Measurements from ENCODE around the gene CTXN2. TPM values are rescaled to one million over a fixed set of nuclear protein-coding genes. Genes with fewer than 3 reads are reported as not detected.

CTXN2 gene
- total and polyA plus RNA-seq, 2 donors (not counting 1 experiment from before 2014, with no cell fraction given), result 0.10 TPM; not detected in 1

DNA sequence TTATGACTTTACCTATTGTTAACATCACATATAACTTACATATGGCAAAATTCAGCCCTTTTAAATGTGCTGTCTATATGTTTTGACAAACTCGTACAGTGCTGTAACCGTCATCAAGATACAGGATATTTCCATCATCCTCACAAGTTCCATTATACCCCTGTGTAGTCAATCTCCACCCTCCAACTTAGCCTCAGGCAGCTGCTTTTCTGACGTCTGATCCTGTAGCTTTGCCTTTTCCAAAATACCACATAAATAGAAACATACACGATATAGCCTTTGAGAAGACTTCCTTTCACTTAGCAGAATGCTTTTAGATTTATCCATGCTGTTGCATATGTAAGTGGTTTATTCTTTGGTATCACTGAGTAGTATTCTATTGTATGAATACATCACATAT is 61.7 kb downstream of the CTXN2 start:
- Histone ChIP-seq H3K27ac (ENCODE audit: low read length in 2 of 2) (no peak overlapping the region), H3K9me3 (ENCODE audit: control extremely low read depth in 1 of 3, control insufficient read depth in 2 of 3, insufficient read depth in 1 of 3, low read length in 2 of 3) (no peaks in the 10 kb centered on the region), H3K4me3 (ENCODE audit: control extremely low read depth in 1 of 5, extremely low read depth in 1 of 5, insufficient read depth in 1 of 5, low read depth in 2 of 5, low read length in 4 of 5) (no peak overlapping the region), H3K36me3 (replicated peaks in 1 of 2; ENCODE audit: control extremely low read depth in 1 of 2, control insufficient read depth in 1 of 2, extremely low read depth in 1 of 2, insufficient read depth in 2 of 2, low read length in 1 of 2) (no peaks in the 10 kb centered on the region), H3K79me2 (ENCODE audit: control insufficient read depth, insufficient read depth, low read length) (no peaks in the 10 kb centered on the region), H3K4me1 (ENCODE audit: control insufficient read depth in 2 of 2, insufficient read depth in 2 of 2, low read length in 2 of 2) (no peaks in the 10 kb centered on the region), H3K4me2 (replicated peaks; ENCODE audit: low read depth, low read length, poor library complexity, severe bottlenecking) (no peak overlapping the region), H3K27me3 (replicated peaks in 1 of 4; ENCODE audit: control extremely low read depth in 1 of 4, control insufficient read depth in 3 of 4, insufficient read depth in 4 of 4, low read length in 3 of 4) (no peaks in the 10 kb centered on the region), H3K9ac (ENCODE audit: low read length) (no peak overlapping the region), H4K20me1 (ENCODE audit: control insufficient read depth, insufficient read depth, low read length, poor library complexity, severe bottlenecking) (no peaks in the 10 kb centered on the region), H2AFZ (ENCODE audit: insufficient read depth, low read depth, low read length, poor library complexity, severe bottlenecking) (no peak overlapping the region)
- H3K4me1 Mint-ChIP-seq, result no peaks in the 10 kb centered on the region
- intact Hi-C loops (cut with micrococcal nuclease), result loop anchor here (5.0 kb wide), 1 partner anchor 141 kb away; no protein-coding TSS in a partner anchor
- H3K9me3 Mint-ChIP-seq (ENCODE audit: insufficient read depth), result no peaks in the 10 kb centered on the region
- 81% methylated on average over 2 of the region's 4 CpGs for WGBS (ENCODE audit: insufficient coverage)
- DNase-seq, result no peak
- no peak for ATAC-seq (ENCODE audit: low read depth)
- ChIA-PET POLR2A (no interaction called here), CTCF (interaction anchor here (0.6 kb wide), 1 partner anchor 234 kb away, joined by 3 read pairs; no protein-coding TSS in a partner anchor)
- H3K27ac Mint-ChIP-seq, result no peak overlapping the region
- no peak overlapping the region for H3K4me3 Mint-ChIP-seq
- peaks cover 18% of the 10 kb centered on the region for H3K27me3 Mint-ChIP-seq
- TF ChIP-seq EZH2 (IDR thresholded peaks at IDR 0.05; ENCODE audit: borderline replicate concordance, insufficient read depth, low read depth, low read length, poor library complexity, severe bottlenecking), result no peak
- TF ChIP-seq, protein P1, sequence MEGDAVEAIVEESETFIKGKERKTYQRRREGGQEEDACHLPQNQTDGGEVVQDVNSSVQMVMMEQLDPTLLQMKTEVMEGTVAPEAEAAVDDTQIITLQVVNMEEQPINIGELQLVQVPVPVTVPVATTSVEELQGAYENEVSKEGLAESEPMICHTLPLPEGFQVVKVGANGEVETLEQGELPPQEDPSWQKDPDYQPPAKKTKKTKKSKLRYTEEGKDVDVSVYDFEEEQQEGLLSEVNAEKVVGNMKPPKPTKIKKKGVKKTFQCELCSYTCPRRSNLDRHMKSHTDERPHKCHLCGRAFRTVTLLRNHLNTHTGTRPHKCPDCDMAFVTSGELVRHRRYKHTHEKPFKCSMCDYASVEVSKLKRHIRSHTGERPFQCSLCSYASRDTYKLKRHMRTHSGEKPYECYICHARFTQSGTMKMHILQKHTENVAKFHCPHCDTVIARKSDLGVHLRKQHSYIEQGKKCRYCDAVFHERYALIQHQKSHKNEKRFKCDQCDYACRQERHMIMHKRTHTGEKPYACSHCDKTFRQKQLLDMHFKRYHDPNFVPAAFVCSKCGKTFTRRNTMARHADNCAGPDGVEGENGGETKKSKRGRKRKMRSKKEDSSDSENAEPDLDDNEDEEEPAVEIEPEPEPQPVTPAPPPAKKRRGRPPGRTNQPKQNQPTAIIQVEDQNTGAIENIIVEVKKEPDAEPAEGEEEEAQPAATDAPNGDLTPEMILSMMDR (IDR thresholded peaks at IDR 0.05), result no peak

Other genes starting within 250 kb of the CTXN2 start
- not detected in 2 replicates for gene SLC24A5, start 70.7 kb upstream of the CTXN2 start, total RNA-seq
- gene SLC24A5, start 70.7 kb upstream of the CTXN2 start, polyA plus RNA-seq, result not detected in 2 replicates
- gene MYEF2, start 13.4 kb upstream of the CTXN2 start, total RNA-seq, result 34.3 and 36.3 TPM in 2 replicates
- 3.9 and 14.1 TPM in 2 replicates for gene MYEF2, start 13.4 kb upstream of the CTXN2 start, polyA plus RNA-seq
- gene SLC12A1, start 14.6 kb downstream of the CTXN2 start, total RNA-seq, result not detected in 2 replicates
- not detected in 2 replicates for gene SLC12A1, start 14.6 kb downstream of the CTXN2 start, polyA plus RNA-seq
- gene DUT, start 139.8 kb downstream of the CTXN2 start, total RNA-seq, result 84.7 and 89.8 TPM in 2 replicates
- gene DUT, start 139.8 kb downstream of the CTXN2 start, polyA plus RNA-seq, result 59.5 and 69.3 TPM in 2 replicates